DOHH2 (cell line): ENCODE results near the gene IDE.
"Not testable (repeated sequence)": the region's sequence is repeated elsewhere in the genome, so short reads cannot be mapped to it uniquely, and the experiment has no call there.

Source experiments
- H3F3A ChIP-seq: fragments of 200-600 bp; sonication (generic), shearing (Covaris generic); 2 replicates; pipeline ENCODE4 v1.6.0; 2016; ENCODE audit warnings: antibody characterized with exemption, mild to moderate bottlenecking; ENCODE audit not compliant: control insufficient read depth, insufficient read depth
- H3K27ac ChIP-seq: fragments of 200-600 bp; sonication (generic); 2 replicates; pipeline ENCODE4 v1.5.1; 2014; ENCODE audit warnings: low read depth, mild to moderate bottlenecking, low read length, moderate library complexity
- H3K27me3 ChIP-seq: fragments of 200-600 bp; sonication (generic); 2 replicates; pipeline ENCODE4 v1.6.1; 2014; ENCODE audit warnings: mild to moderate bottlenecking, low read length, mixed read lengths; ENCODE audit not compliant: control insufficient read depth
- H3K36me3 ChIP-seq: fragments of 200-600 bp; sonication (generic); 2 replicates; pipeline ENCODE4 v1.6.1; 2014; ENCODE audit warnings: mild to moderate bottlenecking, low read length, moderate library complexity, mixed read lengths; ENCODE audit not compliant: control insufficient read depth
- H3K4me1 ChIP-seq: fragments of 200-600 bp; sonication (generic); 2 replicates; pipeline ENCODE4 v1.6.1; 2014; ENCODE audit warnings: mild to moderate bottlenecking, low read length, mixed read lengths; ENCODE audit not compliant: control insufficient read depth
- H3K4me2 ChIP-seq: fragments of 200-600 bp; sonication (generic); 2 replicates; pipeline ENCODE4 v1.6.0; 2014; ENCODE audit warnings: mild to moderate bottlenecking, low read length, moderate library complexity
- H3K4me3 ChIP-seq: fragments of 200-600 bp; sonication (generic); 2 replicates; pipeline ENCODE4 v1.5.1; 2014; ENCODE audit warnings: mild to moderate bottlenecking, low read length, mixed read lengths
- H3K79me2 ChIP-seq: fragments of 200-600 bp; sonication (generic); 2 replicates; pipeline ENCODE4 v1.6.1; 2014; ENCODE audit warnings: mild to moderate bottlenecking, low read length, mixed read lengths; ENCODE audit not compliant: control insufficient read depth
- H3K9me2 ChIP-seq: fragments of 200-600 bp; sonication (generic); replicated peaks from 2 replicates; pipeline ENCODE4 v1.6.1; 2014; ENCODE audit warnings: mild to moderate bottlenecking, low read length, mixed read lengths; ENCODE audit not compliant: control insufficient read depth
- H3K9me3 ChIP-seq: fragments of 200-600 bp; sonication (generic); 2 replicates; pipeline ENCODE4 v1.6.1; 2014; ENCODE audit warnings: antibody characterized with exemption, low read length, mixed read lengths; ENCODE audit not compliant: control insufficient read depth, insufficient read depth
- H4K20me1 ChIP-seq: fragments of 200-600 bp; sonication (generic); 2 replicates; pipeline ENCODE4 v1.6.0; 2014; ENCODE audit warnings: low read depth, mild to moderate bottlenecking, antibody characterized with exemption, low read length, moderate library complexity; ENCODE audit not compliant: control insufficient read depth, insufficient read depth
- CTCF ChIP-seq: fragments of 200-600 bp; sonication (generic); IDR thresholded peaks from one replicate; pipeline ENCODE4 v1.5.1; 2014; ENCODE audit warnings: antibody characterized with exemption, mild to moderate bottlenecking, low read depth, low read length; ENCODE audit not compliant: poor library complexity, severe bottlenecking
- EZH2phosphoT487 ChIP-seq: fragments of 200-600 bp; sonication (generic); IDR thresholded peaks from 2 replicates; pipeline ENCODE4 v1.6.1; 2017; ENCODE audit warnings: borderline replicate concordance, mild to moderate bottlenecking, antibody characterized with exemption, low read length, moderate library complexity, mixed read lengths

Gene IDE

GRCh38 chr10:92405419-92405924, 168.4 kb downstream of the IDE start:
- TF ChIP-seq EZH2phosphoT487 (no peak), CTCF (no peak)
- Histone ChIP-seq H4K20me1 (no peaks in the 10 kb centered on the region), H3K36me3 (no peaks in the 10 kb centered on the region), H3K27me3 (peaks cover 9% of the 10 kb centered on the region), H3K9me3 (no peaks in the 10 kb centered on the region), H3K27ac (no peak overlapping the region), H3K79me2 (no peaks in the 10 kb centered on the region), H3F3A (no peaks in the 10 kb centered on the region), H3K9me2 (no peaks in the 10 kb centered on the region), H3K4me1 (no peaks in the 10 kb centered on the region), H3K4me2 (no peak overlapping the region), H3K4me3 (no peak overlapping the region)

GRCh38 chr10:92404612-92405418, 169.1 kb downstream of the IDE start:
- no peaks in the 10 kb centered on the region for H3K4me1 ChIP-seq
- H3K9me2 ChIP-seq = no peaks in the 10 kb centered on the region
- TF ChIP-seq CTCF = no peak
- no peak for TF ChIP-seq EZH2phosphoT487
- no peaks in the 10 kb centered on the region for H3F3A ChIP-seq
- no peak overlapping the region for H3K4me3 ChIP-seq
- no peak overlapping the region for H3K27ac ChIP-seq
- H3K4me2 ChIP-seq = no peak overlapping the region
- no peaks in the 10 kb centered on the region for H4K20me1 ChIP-seq
- no peaks in the 10 kb centered on the region for H3K9me3 ChIP-seq
- H3K36me3 ChIP-seq = no peaks in the 10 kb centered on the region
- H3K27me3 ChIP-seq = peaks cover 9% of the 10 kb centered on the region
- no peaks in the 10 kb centered on the region for H3K79me2 ChIP-seq

DNA sequence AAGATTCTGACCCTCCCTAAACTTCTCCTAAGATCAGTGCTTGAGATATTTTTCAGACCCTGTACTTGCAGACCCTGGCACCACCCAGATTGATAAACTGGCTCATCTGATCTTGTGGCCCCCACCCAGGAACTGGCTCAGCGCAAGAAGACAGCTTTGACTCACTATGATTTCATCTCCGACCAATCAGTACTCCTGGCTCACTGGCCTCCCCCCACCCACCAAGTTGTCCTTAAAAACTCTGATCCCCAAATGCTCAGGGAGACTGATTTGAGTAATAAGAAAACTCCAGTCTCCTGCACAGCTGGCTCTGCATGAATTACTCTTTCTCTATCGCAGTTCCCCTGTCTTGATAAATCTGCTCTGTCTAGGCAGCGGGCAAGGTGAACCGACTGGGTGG, 171.7 kb downstream of the IDE start:
- H3K79me2 ChIP-seq = not testable (repeated sequence)

More for the DNA sequence above, 171.7 kb downstream of the IDE start:
- H3K4me1 ChIP-seq, H3K27me3 ChIP-seq, H4K20me1 ChIP-seq, H3K36me3 ChIP-seq, H3K27ac ChIP-seq, H3K9me2 ChIP-seq, H3F3A ChIP-seq, H3K9me3 ChIP-seq, H3K4me2 ChIP-seq, H3K4me3 ChIP-seq: not testable (repeated sequence)
